Measurements from ENCODE around the gene NANS.

Gene NANS

GRCh38 chr9:98092613-98092931 lies 36.0 kb downstream of the NANS start:
- TF ChIP-seq, protein P1, sequence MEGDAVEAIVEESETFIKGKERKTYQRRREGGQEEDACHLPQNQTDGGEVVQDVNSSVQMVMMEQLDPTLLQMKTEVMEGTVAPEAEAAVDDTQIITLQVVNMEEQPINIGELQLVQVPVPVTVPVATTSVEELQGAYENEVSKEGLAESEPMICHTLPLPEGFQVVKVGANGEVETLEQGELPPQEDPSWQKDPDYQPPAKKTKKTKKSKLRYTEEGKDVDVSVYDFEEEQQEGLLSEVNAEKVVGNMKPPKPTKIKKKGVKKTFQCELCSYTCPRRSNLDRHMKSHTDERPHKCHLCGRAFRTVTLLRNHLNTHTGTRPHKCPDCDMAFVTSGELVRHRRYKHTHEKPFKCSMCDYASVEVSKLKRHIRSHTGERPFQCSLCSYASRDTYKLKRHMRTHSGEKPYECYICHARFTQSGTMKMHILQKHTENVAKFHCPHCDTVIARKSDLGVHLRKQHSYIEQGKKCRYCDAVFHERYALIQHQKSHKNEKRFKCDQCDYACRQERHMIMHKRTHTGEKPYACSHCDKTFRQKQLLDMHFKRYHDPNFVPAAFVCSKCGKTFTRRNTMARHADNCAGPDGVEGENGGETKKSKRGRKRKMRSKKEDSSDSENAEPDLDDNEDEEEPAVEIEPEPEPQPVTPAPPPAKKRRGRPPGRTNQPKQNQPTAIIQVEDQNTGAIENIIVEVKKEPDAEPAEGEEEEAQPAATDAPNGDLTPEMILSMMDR (IDR thresholded peaks at IDR 0.05; ENCODE audit: low read depth, low read length), result no peak
- DNase-seq (ENCODE audit: low read depth), result no peak
- H3K4me3 ChIP-seq (ENCODE audit: low read depth, low read length), result no peak overlapping the region

DNA sequence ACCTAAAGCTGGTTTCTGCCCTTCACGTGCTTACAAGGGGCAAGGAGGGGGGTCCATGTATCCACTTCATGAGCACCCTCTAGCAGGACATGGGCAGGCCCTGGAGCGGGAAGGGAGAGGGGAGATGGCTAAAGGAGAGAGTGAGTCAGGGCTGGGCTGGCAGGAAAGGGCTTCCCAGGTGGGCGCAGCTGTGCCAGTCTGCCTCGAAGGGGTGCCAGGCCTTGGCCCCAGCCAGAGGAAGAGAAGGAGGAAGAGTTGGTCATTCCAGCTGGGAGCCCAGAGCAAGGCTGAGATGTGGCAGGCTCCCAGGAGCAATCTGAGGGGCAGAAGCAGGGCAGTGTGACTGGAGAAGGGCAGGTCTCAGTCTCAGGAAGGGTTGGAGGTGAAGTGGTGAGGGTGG lies 37.8 kb downstream of the NANS start:
- TF ChIP-seq MYC (IDR thresholded peaks at IDR 0.05; ENCODE audit: low read depth, low read length) (no peak), POLR2A (IDR thresholded peaks at IDR 0.05; ENCODE audit: extremely low read depth, insufficient read length) (no peak)
- TF ChIP-seq, protein P1 (IDR thresholded peaks at IDR 0.05; ENCODE audit: low read depth, low read length), result no peak
- TF ChIP-seq, protein P2, sequence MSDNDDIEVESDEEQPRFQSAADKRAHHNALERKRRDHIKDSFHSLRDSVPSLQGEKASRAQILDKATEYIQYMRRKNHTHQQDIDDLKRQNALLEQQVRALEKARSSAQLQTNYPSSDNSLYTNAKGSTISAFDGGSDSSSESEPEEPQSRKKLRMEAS (IDR thresholded peaks at IDR 0.05; ENCODE audit: low read depth, low read length), result no peak
- no peak for DNase-seq (ENCODE audit: low read depth)
- no peak overlapping the region for H3K4me3 ChIP-seq (ENCODE audit: low read depth, low read length)

GRCh38 chr9:98094851-98095250 lies 38.3 kb downstream of the NANS start:
- DNase-seq (ENCODE audit: low read depth), result no peak
- no peak overlapping the region for H3K4me3 ChIP-seq (ENCODE audit: low read depth, low read length)
- TF ChIP-seq, protein P1 (IDR thresholded peaks at IDR 0.05; ENCODE audit: low read depth, low read length), result no peak
- TF ChIP-seq MYC (IDR thresholded peaks at IDR 0.05; ENCODE audit: low read depth, low read length) (no peak), POLR2A (IDR thresholded peaks at IDR 0.05; ENCODE audit: extremely low read depth, insufficient read length) (no peak)
- TF ChIP-seq, protein P2 (IDR thresholded peaks at IDR 0.05; ENCODE audit: low read depth, low read length), result no peak

DNA sequence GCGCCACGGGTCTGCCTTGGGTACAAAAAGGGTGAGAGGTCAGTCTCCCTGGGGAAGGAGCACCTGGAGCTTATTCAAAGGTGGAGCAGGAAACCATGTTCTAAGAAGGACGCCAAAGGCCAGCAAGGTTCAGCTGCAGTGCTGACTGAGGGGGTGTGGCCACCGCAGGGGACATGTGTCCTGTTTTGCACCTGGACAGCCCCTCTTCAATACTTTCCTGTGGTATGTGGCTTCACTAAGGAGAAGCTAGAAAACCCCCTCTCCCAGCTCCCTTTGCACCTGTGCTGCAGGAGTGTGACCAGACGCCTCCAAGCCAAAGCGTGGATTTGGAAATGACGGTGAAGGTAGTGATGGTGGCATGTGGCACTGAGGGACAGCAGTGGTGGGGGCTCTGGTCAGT lies 38.9 kb downstream of the NANS start:
- no peak for DNase-seq (ENCODE audit: low read depth)

GRCh38 chr9:98096091-98096490 lies 39.6 kb downstream of the NANS start:
- no peak overlapping the region for H3K4me3 ChIP-seq (ENCODE audit: low read depth, low read length)
- TF ChIP-seq MYC (IDR thresholded peaks at IDR 0.05; ENCODE audit: low read depth, low read length) (no peak), POLR2A (IDR thresholded peaks at IDR 0.05; ENCODE audit: extremely low read depth, insufficient read length) (no peak)
- TF ChIP-seq, protein P2 (IDR thresholded peaks at IDR 0.05; ENCODE audit: low read depth, low read length), result no peak
- TF ChIP-seq, protein P1 (IDR thresholded peaks at IDR 0.05; ENCODE audit: low read depth, low read length), result no peak
- DNase-seq (ENCODE audit: low read depth), result no peak

More for the DNA sequence above, 38.9 kb downstream of the NANS start:
- TF ChIP-seq, protein P2 (IDR thresholded peaks at IDR 0.05; ENCODE audit: low read depth, low read length), result no peak
- TF ChIP-seq, protein P1 (IDR thresholded peaks at IDR 0.05; ENCODE audit: low read depth, low read length), result no peak
- no peak for TF ChIP-seq POLR2A (IDR thresholded peaks at IDR 0.05; ENCODE audit: extremely low read depth, insufficient read length)
- no peak for TF ChIP-seq MYC (IDR thresholded peaks at IDR 0.05; ENCODE audit: low read depth, low read length)
- no peak overlapping the region for H3K4me3 ChIP-seq (ENCODE audit: low read depth, low read length)

- H3K4me3 ChIP-seq (ENCODE audit: low read depth, low read length), result no peak overlapping the region
- TF ChIP-seq, protein P1 (IDR thresholded peaks at IDR 0.05; ENCODE audit: low read depth, low read length), result no peak
- TF ChIP-seq, protein P2 (IDR thresholded peaks at IDR 0.05; ENCODE audit: low read depth, low read length), result no peak
- no peak for TF ChIP-seq MYC (IDR thresholded peaks at IDR 0.05; ENCODE audit: low read depth, low read length)
- TF ChIP-seq POLR2A (IDR thresholded peaks at IDR 0.05; ENCODE audit: extremely low read depth, insufficient read length), result no peak
- DNase-seq (ENCODE audit: low read depth), result no peak
These were observed 41.3 kb downstream of the NANS start for GRCh38 chr9:98097836-98098235.

All from NB4 (cell line).